ENCODE data around the gene TM9SF1. TPM values are rescaled to one million over a fixed set of nuclear protein-coding genes. Genes with fewer than 3 reads are reported as not detected.

TM9SF1 gene
- total and polyA plus RNA-seq, 2 of the 4 experiments (the other 2 are of a cell fraction), result 40.4 to 65.6 TPM

GRCh38 chr14:24184104-24184970 is 10.9 kb downstream of the TM9SF1 start (continued):
- no peak for TF ChIP-seq CTCF (conservative IDR thresholded peaks at IDR 0.05; ENCODE audit: low read depth, low read length)

GRCh38 chr14:24183014-24183481 is 12.2 kb downstream of the TM9SF1 start:
- intact Hi-C loops (cut with micrococcal nuclease) (no loop called here), dilution Hi-C loops (cut with HindIII; ENCODE audit: low sequenced_read_pairs, unreplicated experiment) (no loop called here), in situ Hi-C loops (cut with MboI; ENCODE audit: low sequenced_read_pairs) (no loop called here)
- Histone ChIP-seq H4K5ac (ENCODE audit: low read depth, low read length) (no peak overlapping the region), H3K56ac (ENCODE audit: extremely low read depth, insufficient read depth, low read length) (no peak overlapping the region), H3K36me3 (ENCODE audit: control insufficient read depth, insufficient read depth, low read length) (peaks cover 78% of the 10 kb centered on the region), H3K23ac (ENCODE audit: low read depth, low read length) (no peak overlapping the region), H2AFZ (replicated peaks; ENCODE audit: low read length, poor library complexity) (peak overlapping the region; percentile 23), H2BK20ac (ENCODE audit: low read depth, low read length) (no peak overlapping the region), H4K20me1 (ENCODE audit: insufficient read depth, low read length) (no peaks in the 10 kb centered on the region), H3K9me3 (ENCODE audit: control insufficient read depth, insufficient read depth, low read length) (no peaks in the 10 kb centered on the region), H3K9me1 (ENCODE audit: insufficient read depth, low read length) (peaks cover 15% of the 10 kb centered on the region), H2BK120ac (ENCODE audit: low read depth, low read length) (no peak overlapping the region), H3K14ac (replicated peaks; ENCODE audit: low read depth, low read length) (no peak overlapping the region), H4K91ac (ENCODE audit: insufficient read depth, low read depth, low read length) (no peak overlapping the region), H3K18ac (ENCODE audit: low read depth, low read length) (no peak overlapping the region), H2BK15ac (ENCODE audit: low read depth, low read length) (no peak overlapping the region), H3K4me1 (ENCODE audit: control insufficient read depth, insufficient read depth, low read length) (peaks cover 6% of the 10 kb centered on the region), H3K27me3 (ENCODE audit: control insufficient read depth, insufficient read depth, low read length) (no peaks in the 10 kb centered on the region), H3K27ac (ENCODE audit: insufficient read depth, low read length) (no peak overlapping the region), H2AK9ac (replicated peaks; ENCODE audit: low read depth, low read length, poor library complexity) (no peak overlapping the region), H2BK5ac (ENCODE audit: low read depth, low read length, poor library complexity, severe bottlenecking) (no peak overlapping the region), H3K9ac (ENCODE audit: low read depth, low read length) (no peak overlapping the region), H2AK5ac (ENCODE audit: low read depth, low read length) (no peak overlapping the region), H3K4me3 (ENCODE audit: insufficient read depth, low read depth, low read length) (no peak overlapping the region), H3K4me2 (ENCODE audit: low read depth, low read length) (no peak overlapping the region), H3K79me1 (ENCODE audit: low read depth in 1 of 2, low read length in 2 of 2) (peaks cover 12 to 34% of the 10 kb centered on the region in 2 experiments), H3K4ac (ENCODE audit: low read depth, low read length) (no peak overlapping the region), H4K8ac (ENCODE audit: low read depth in 2 of 2, low read length in 2 of 2) (no peak overlapping the region)
- DNase-seq (no peak), ATAC-seq (ENCODE audit: low read depth) (no peak)
- WGBS, 2 experiments (ENCODE audit: extremely low coverage in 2 of 2, insufficient read length in 1 of 2), result 87% methylated on average over 7 of the region's 15 CpGs; no CpG with 5 or more reads in 1 of the 2 experiments
- no TSS peak for BruUV-seq (replicated peaks)
- CTCF ChIA-PET, result no interaction called here
- TF ChIP-seq MAFK (IDR thresholded peaks at IDR 0.05; ENCODE audit: low read depth, low read length) (no peak), FOS (IDR thresholded peaks at IDR 0.05; ENCODE audit: low read depth, low read length) (no peak), SMC3 (IDR thresholded peaks at IDR 0.05; ENCODE audit: low read depth, low read length) (no peak), MXI1 (IDR thresholded peaks at IDR 0.05; ENCODE audit: borderline replicate concordance, low read depth, low read length) (no peak), RCOR1 (IDR thresholded peaks at IDR 0.05; ENCODE audit: insufficient replicate concordance, low read length) (no peak), BHLHE40 (IDR thresholded peaks at IDR 0.05; ENCODE audit: low read depth, low read length) (no peak), RFX5 (IDR thresholded peaks at IDR 0.05; ENCODE audit: low read depth, low read length) (no peak), MAZ (IDR thresholded peaks at IDR 0.05; ENCODE audit: borderline replicate concordance, low read depth, low read length) (no peak), NFE2L2 (IDR thresholded peaks at IDR 0.05; ENCODE audit: low read depth, low read length) (no peak), CTCF (conservative IDR thresholded peaks at IDR 0.05; ENCODE audit: low read depth, low read length) (no peak), CHD1 (IDR thresholded peaks at IDR 0.05; ENCODE audit: low read depth, low read length) (no peak), POLR2A (IDR thresholded peaks at IDR 0.05; ENCODE audit: low read depth, low read length) (no peak), RAD21 (IDR thresholded peaks at IDR 0.05; ENCODE audit: low read length) (no peak)
- POLR2A ChIA-PET (ENCODE audit: unreplicated experiment), result no interaction called here
